ENCODE data around the gene COL9A1.
"Not testable (repeated sequence)": the region's sequence is repeated elsewhere in the genome, so short reads cannot be mapped to it uniquely, and the experiment has no call there.

The COL9A1 gene

GRCh38 chr6:70303034-70303525, at the start of gene COL9A1:
TSS of gene COL9A1 (minus strand) at chr6:70303084. CDS start at chr6:70302924, 160 bp downstream.
- FAIRE-seq, result no peak
- no peak for DNase-seq (ENCODE audit: insufficient read length, low spot score)
- TF ChIP-seq, protein P1, sequence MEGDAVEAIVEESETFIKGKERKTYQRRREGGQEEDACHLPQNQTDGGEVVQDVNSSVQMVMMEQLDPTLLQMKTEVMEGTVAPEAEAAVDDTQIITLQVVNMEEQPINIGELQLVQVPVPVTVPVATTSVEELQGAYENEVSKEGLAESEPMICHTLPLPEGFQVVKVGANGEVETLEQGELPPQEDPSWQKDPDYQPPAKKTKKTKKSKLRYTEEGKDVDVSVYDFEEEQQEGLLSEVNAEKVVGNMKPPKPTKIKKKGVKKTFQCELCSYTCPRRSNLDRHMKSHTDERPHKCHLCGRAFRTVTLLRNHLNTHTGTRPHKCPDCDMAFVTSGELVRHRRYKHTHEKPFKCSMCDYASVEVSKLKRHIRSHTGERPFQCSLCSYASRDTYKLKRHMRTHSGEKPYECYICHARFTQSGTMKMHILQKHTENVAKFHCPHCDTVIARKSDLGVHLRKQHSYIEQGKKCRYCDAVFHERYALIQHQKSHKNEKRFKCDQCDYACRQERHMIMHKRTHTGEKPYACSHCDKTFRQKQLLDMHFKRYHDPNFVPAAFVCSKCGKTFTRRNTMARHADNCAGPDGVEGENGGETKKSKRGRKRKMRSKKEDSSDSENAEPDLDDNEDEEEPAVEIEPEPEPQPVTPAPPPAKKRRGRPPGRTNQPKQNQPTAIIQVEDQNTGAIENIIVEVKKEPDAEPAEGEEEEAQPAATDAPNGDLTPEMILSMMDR (IDR thresholded peaks at IDR 0.05; ENCODE audit: insufficient read depth, missing control alignments), result no peak

- DNase-seq (ENCODE audit: insufficient read length, low spot score) (no peak), FAIRE-seq (no peak)
- TF ChIP-seq, protein P1 (IDR thresholded peaks at IDR 0.05; ENCODE audit: insufficient read depth, missing control alignments), result no peak
These were observed 48.6 kb upstream of the COL9A1 start for GRCh38 chr6:70351461-70351860.

- TF ChIP-seq, protein P1 (IDR thresholded peaks at IDR 0.05; ENCODE audit: insufficient read depth, missing control alignments), result no peak
- no peak for FAIRE-seq
- DNase-seq (ENCODE audit: insufficient read length, low spot score), result no peak
These were observed 42.7 kb upstream of the COL9A1 start for GRCh38 chr6:70345619-70346018.

- TF ChIP-seq, protein P1 (IDR thresholded peaks at IDR 0.05; ENCODE audit: insufficient read depth, missing control alignments), result no peak
- FAIRE-seq, result no peak
- DNase-seq (ENCODE audit: insufficient read length, low spot score), result no peak
These were observed 40.4 kb upstream of the COL9A1 start for GRCh38 chr6:70343313-70343712.

DNA sequence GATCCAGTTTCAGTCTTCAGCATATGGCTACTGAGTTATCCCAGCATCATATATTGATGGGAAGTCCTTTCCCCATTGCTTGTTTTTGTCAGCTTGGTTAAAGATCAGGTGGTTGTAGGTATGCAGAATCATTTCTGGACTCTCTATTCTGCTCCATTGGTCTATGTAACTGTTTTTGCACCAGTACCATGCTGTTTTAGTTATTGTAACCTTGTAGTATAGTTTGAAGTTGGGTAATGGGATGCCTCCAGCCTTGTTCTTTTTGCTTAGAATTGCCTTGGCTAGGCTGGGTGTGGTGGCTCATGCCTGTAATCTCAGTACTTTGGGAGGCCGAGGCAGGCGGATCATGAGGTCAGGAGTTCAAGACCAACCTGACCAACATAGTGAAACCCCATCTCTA, 36.9 kb upstream of the COL9A1 start:
- not testable (repeated sequence) for FAIRE-seq; DNase-seq (ENCODE audit: insufficient read length, low spot score)

DNA sequence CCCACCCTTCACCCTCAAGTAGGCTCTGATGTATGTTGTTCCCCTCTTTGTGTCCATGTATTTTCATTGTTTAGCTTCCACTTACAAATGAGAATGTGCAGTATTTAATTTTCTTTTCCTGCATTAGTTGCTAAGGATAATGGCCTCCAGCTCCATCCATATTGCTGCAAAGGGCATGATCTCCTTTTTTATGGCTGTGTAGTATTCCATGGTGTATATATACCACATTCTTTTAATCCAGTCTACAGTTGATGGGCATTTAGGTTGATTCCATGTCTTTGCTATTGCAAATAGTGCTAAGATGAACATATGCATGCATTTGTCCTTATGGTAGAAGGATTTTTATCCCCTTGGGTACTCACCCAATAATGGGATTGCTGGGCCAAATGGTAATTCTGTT, 35.9 kb upstream of the COL9A1 start:
- TF ChIP-seq, protein P1 (IDR thresholded peaks at IDR 0.05; ENCODE audit: insufficient read depth, missing control alignments), result no peak
- no peak for FAIRE-seq
- DNase-seq (ENCODE audit: insufficient read length, low spot score), result no peak

- TF ChIP-seq, protein P1 (IDR thresholded peaks at IDR 0.05; ENCODE audit: insufficient read depth, missing control alignments), result no peak
- no peak for DNase-seq (ENCODE audit: insufficient read length, low spot score)
- no peak for FAIRE-seq
These were observed 34.8 kb upstream of the COL9A1 start for GRCh38 chr6:70337743-70338105.

All from D721Med (cell line).